ENCODE results near the gene WDR77.

Gene WDR77

DNA sequence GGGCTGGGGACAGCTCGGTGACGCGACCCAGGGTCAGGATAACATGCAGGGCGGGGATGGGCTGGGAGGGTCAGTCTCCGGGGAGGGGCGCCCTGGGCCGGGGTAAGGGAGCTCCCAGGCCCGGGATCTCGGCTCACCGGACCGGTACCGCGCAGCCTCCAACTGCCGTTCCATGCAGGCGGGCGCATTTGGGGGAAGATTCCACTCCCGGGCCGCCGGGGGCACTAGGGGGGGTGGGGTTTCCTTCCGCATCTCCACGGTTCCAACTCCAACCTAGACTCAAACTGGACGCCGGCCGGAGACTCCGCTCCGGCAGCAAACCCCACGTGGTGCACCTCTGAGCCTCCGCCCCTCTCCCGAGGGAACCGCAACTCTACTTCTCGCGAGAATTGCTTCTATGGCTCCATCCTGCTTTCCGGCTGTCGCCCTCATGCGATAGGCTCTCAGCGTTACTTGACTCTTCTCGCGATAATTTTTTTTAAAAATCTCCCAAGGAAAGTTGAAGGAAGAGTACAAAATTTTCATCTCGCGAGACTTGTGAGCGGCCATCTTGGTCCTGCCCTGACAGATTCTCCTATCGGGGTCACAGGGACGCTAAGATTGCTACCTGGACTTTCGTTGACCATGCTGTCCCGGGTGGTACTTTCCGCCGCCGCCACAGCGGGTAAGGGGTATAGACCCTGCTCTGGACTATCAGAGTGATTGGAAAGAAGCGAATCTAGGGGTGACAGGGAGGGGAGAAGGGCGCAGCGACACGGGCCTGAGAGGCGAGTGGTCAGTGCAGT lies at the start of gene WDR77, which contains the start of gene ATP5PB:
WDR77 (minus strand) TSS at position 339 of the 785 bp plus-strand sequence; CDS start at position 252, 87 bp downstream.
ATP5PB (plus strand) TSS at position 547 of the 785 bp plus-strand sequence; CDS start at position 625, 78 bp downstream.
- peak; percentile 86 for DNase-seq (ENCODE audit: insufficient read length, low spot score)
- peak; percentile 99 for FAIRE-seq

DNA sequence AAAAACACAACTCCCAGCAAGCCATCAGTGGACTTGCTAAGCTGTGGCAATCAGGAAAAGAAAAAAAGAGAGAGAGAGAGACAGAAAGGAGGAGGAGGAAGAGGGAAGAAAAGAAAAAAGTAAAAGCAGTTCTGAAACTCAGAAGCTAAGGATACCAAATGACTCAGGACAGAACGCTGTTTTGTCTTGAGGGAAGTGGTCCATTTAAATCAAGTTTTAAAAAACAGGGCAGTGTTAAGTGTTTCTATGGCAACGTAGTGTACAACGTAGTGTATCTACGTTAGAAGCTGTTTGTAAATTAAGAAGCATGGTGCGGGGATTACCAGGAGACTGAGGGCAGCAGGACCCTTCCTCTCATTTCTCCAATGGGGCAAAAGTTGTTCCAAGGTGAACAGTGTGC lies 48.5 kb upstream of the WDR77 start:
- no peak for FAIRE-seq

DNA sequence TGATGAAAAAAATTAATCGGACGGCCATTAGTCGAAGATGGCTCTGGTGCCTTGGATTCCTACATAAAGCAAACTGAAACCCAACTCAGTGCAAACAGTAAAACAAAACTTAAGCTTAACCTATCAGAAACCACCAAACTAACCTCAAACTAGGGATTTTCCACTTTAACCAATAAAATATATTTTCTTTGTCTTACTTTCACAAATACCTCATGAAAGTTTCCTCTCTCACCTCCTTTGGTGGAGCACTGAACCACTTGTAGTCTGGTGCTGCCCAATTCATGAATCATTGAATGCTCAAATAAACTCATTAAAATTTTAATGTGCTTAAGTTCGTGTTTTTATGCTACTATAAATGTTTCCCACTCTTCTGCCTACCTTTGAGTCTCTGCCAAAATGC lies 47.3 kb upstream of the WDR77 start:
- DNase-seq (ENCODE audit: insufficient read length, low spot score) (no peak), FAIRE-seq (no peak)

More for the DNA sequence above, 48.5 kb upstream of the WDR77 start:
- DNase-seq (ENCODE audit: insufficient read length, low spot score) = no peak

DNA sequence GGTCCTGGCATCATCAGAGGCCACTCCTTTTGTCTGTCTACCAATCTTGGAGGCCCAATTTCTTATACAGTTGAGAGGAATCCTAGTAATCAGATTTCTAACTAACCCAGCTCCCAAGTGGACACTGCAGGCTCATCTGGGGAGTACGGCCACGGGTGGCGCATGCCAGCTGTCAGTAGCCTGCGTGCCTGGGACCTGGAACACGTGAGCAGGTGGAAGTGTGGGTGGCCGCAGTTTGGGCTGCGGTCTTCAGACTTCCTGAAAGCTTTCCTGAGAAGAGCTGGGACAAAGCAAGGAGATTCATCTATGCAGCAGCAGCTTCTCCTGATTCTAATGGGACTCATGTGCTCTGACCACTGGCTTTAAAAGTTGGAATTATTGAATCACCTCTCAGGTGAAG lies 42.0 kb upstream of the WDR77 start:
- FAIRE-seq (no peak), DNase-seq (ENCODE audit: insufficient read length, low spot score) (no peak)

DNA sequence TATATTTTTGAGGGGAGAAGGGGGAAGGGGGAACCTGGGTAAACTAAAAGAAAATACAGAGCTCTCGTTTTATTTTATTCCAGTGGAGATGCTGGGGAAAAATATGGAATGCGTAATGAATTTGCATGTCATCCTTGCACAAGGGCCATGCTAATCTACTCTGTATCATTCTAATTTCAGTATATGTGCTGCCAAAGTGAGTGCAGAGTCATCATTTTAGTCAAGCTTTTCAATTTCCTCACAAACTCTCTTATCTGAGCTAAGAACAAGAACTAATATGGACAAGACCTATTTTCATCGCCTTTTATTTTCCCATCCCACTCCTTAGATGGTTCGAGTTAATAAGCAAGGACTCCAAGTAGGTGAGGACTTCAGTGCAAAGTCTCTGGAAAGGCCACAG lies 41.2 kb upstream of the WDR77 start:
- no peak for DNase-seq (ENCODE audit: insufficient read length, low spot score)
- FAIRE-seq = no peak

DNA sequence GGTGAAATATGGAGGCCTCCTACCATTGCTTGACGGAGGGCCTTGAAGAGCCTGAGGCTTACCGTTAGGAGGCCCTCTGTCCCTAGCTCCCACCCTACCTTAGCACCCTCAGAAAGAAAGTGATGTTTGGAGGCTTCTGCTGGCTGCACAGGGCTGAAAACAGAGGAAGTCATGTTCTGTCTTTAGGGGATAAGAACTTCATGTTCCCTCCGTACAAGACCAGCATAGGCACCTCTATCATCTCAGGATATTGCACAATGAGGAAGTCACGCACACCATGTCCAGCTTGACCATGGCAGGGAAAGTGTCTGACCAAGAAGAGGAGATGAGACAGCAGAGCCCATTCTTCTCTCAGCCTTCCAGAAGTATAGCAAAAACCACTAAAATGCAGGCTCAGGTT lies 40.5 kb upstream of the WDR77 start:
- FAIRE-seq = no peak
- DNase-seq (ENCODE audit: insufficient read length, low spot score) = no peak

DNA sequence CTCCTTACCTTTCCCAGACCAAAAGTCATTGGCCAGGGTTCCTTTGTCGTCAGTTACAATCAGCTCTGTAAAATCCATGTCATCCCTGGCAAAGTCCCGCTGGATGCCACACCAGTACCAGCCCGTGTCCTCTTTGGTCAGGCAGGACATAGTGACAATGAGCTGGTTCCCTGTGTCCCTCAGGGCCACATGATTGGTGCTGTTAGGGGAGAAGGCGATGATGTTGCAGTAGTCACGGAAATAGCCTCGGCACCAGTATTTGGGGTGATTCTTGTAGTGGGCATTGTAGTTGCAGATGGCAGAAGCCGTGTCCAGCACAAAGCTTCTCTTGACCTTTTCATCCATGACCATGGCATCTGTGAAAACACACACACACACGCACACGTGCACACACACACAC lies 39.6 kb upstream of the WDR77 start:
- FAIRE-seq (no peak), DNase-seq (ENCODE audit: insufficient read length, low spot score) (no peak)

DNA sequence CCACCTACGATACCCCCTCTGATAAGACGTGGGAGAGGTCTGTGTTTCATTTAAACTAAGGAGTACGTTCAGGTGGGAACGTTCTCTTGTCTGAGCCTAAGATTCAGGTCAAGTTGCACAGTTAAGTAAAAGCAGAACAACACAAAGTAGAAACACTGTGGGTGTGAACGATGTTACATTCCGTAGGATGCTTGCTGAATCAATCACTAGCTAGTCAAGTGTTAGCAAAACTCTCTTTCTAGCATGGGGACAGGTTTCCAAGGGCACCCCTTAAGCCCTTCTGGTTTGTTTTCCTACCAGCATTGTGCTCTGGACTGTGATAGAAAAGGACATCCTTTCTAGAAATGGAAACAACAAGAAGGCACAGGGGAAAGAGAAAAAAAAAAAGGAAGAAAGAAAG lies 38.1 kb upstream of the WDR77 start:
- DNase-seq (ENCODE audit: insufficient read length, low spot score) = no peak
- FAIRE-seq = no peak

DNA sequence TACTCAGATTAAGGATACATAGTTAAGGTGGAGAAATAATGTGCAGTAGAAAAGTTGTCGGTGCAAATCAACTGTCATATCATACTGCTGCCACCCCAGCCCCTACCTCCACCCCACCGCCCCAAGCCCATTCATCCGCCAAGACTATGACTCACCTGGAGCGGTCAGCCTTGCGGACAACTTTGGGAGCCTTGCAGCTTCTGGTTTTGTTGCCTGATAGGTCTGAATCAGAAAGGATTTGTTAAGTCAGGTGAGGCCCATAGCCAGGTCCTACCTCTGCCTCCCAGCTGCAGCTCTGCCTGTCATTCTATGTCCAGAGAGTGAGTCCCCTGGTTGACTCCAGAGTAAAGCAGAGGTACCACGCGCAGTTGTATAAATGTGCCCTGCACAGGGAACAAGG lies 37.4 kb upstream of the WDR77 start:
- FAIRE-seq (no peak), DNase-seq (ENCODE audit: insufficient read length, low spot score) (no peak)

DNA sequence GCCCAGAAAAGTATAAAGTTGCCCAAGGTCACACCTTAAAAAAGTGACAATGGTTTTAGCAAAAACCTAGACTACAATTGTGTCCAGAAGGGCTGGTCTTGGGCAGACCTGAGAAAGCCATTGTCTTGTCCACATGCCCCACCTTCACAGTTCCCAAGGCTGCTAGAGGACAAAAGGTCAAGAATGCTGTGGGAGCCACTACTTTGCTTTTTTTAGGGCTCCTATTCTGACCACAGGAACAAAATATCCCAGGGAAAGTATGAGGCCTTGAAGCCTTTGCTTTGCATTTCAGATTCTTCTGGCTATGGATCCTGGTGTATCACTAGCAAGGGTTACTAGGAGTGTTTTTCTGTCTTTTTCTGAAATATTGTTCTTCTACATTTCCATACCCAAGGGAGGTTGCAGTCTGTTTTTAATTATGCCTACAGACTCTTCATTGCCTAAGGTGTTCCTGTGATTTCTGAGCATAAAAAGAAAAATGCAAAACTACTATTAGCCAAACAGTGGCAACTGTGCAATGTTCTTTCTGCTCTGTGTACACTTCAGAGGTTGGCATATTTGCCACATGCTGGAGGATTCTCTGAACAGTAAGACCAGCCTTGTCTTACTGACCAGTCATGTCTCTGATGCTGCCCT lies 35.5 kb upstream of the WDR77 start:
- DNase-seq (ENCODE audit: insufficient read length, low spot score) (no peak), FAIRE-seq (no peak)

DNA sequence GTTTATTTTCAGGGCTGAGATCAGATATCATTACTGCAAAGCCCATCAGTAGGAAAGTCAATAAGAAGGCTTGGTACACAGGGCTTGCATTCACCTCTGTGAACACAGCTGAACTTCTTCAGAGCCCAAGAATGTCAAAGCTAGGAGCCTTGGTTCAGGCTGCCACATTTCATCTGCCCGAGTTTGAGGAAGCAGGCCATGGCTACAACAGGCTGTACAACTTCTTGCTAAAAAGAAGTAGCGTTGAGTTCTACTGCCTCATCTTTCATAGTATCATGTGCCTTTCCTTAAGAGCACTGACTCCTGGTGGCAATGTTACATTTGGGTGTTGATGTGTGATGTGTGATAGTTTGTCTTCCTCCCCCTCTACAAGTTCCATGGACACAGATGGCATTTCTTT lies 34.8 kb upstream of the WDR77 start:
- DNase-seq (ENCODE audit: insufficient read length, low spot score) (no peak), FAIRE-seq (no peak)

DNA sequence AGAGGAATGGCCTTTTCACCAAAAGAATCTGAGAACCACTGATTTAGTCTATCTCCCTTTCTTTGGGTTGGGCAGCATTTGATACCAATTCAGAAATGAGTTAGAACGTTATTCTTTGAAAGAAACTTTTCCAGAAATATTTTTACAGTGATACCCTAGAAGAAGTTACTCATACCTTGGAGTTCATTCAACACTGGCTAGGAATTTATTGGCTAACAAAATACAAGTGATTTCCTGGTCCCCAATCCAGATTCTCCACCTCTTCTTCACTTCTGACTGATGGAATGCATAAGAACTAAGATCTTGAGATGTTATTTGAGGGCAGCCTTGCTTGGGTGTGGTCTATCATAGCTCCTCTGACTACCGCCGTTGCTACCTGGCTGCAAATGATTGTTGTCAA lies 34.1 kb upstream of the WDR77 start:
- FAIRE-seq (no peak), DNase-seq (ENCODE audit: insufficient read length, low spot score) (no peak)

DNA sequence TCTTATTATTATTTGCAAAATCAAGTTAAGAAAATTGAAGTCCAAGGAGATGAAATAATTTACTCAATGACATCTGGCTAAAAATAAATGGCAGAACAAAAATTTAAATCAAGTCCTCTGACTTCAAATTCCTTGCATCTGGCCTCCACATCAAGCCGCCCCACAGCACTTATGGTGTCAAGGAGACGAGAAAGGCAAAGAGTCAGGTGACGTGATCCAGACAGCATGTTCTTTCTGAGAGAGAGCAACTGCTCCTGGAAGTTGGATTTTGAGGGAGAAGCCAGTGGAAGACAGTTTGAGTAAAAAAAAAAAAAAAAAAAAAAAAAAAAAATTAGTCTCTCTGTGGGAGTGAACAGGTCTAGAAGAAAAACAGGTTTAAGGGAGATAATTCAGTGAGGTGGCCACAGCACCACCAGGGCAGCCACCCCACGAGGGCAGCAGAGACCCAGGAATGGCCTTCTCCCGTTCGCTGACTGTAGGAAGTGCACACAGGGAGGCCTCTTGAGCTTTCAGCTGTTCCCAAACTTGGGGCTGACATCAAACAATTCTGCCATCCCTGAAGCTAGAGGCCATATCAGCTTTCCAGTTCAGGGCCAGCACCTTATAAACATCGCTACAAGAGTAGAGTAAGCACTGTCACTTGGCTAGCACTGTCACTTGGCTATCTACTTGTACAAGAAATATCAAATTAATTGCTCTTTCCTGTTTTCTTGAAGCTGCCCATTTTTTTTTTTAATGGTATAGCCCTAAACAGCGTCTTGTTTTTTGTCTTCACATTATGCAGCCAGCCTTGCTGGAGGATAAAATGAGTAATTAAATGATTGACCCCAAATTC lies 32.5 kb upstream of the WDR77 start:
- FAIRE-seq = peak; percentile 26
- peak; percentile 36 for DNase-seq (ENCODE audit: insufficient read length, low spot score)

DNA sequence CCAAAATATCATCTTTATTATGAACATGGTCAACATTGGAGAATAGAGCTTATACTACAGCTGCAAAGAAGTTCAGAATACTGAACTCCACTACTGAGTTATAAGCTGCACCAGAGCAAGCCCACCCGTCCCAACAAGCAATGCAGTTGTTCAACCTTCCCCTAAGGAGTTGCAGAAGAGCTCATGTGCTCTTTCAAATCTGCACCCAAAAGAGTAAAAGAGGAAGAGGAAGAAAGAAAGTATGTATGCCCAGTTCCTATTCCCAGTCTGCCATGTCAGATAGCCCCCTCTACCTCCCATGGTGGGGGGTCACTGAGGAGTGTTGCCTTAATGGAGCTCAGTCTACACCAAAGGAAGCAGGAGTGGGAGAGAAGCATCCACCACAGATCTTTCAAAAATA lies 31.6 kb upstream of the WDR77 start:
- FAIRE-seq (no peak), DNase-seq (ENCODE audit: insufficient read length, low spot score) (no peak)

DNA sequence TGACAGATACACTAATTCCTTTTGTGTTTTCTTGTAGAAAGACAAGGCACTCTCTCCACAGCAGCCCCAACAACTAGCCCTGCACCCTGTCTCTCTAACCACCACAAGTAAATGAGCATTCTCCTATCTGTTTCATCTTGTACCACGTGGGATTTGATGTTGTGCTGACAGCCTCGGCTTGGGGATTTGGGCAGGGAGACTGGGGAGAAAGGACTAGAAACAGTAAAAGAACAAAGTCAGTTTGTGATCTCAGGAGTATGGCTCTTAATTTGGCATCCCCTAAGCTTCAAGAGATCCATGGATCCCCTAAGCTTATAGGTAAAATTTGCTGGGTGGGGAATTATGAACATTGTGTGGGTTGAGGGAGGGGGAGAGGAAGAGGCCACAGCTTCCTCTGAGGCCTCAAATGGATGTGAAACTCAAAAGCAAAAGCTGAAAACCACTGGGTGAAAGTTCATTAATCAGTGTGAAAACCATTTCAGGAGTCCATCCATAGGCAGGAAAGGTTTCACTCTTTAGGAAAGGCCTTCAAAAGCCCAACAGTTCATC lies 27.8 kb upstream of the WDR77 start:
- DNase-seq (ENCODE audit: insufficient read length, low spot score) (peak; percentile 16), FAIRE-seq (peak; percentile 91)

DNA sequence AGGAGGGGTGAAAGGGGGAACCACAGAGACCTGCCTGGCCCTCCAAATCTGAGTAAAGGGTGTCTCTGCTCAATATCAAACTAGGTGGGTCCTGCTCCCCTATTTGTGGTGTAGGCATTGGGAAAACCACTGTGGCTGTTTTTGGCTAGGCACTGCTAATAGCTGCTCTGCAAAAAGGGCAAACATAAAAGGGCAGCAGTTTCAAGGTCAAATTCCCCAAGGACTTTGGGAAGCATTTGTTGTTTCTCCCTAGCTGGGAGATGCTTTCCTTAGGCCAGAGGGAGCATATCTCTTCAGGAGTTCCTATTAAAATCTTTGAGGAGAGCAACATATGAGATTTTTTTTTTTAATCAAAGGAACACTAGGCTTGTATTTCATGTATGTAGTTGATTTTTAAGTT lies 27.2 kb upstream of the WDR77 start:
- DNase-seq (ENCODE audit: insufficient read length, low spot score) = no peak
- FAIRE-seq = no peak

DNA sequence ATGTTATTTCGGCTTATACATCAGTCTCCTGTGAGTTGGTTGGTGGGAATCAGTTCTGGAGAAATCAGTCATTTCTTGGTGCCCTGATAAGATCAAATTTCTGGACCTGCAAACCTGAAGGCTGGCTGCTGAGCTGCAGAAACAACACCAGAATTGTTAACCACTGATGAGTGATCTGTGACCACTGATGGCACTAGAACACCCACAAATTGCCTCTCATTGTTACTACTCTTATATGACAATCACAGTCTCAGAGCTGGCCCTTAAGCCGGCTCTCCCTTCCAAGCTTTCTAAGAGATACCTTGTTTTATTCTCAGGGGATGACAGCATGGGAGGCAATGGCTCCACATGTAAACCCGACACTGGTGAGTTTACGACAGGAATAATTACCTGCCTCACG lies 26.6 kb upstream of the WDR77 start:
- no peak for FAIRE-seq
- no peak for DNase-seq (ENCODE audit: insufficient read length, low spot score)

DNA sequence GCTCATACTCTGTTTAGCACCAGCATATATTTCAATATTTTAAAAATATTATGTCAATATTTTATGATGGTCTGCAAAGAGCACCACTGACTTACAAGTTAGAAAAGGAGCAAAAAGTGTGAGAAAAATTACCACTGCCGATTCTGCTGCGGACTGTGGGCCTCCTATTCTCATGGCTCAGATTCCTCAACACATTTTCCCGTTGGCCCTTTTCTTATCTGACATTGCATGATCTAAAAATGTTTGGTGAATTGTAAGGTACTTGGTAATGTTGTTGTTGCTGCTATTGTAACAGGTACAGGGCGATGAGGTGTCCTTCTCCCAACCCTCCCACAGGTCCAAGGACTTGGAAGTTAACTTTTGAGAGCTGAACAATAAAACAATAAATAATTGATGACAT lies 25.5 kb upstream of the WDR77 start:
- DNase-seq (ENCODE audit: insufficient read length, low spot score) = no peak
- no peak for FAIRE-seq

DNA sequence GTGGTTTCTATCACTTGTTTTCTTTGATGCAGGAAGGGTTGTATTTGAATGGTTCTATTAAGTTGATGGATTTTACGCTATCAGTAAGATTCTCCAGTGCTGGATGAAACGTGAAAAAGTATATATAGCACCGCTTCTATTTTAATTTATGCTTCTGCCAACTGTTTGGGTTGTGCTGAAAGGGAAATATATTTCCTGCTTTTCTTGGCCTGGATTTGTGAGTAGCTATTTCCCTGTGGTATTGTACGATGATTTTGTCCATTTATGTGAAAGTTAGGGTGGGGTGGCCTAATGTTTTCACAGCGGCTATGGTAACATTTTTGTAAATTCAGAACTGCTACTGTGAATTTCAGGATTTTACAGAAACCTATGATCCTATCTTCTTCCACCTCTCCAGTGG lies 25.1 kb upstream of the WDR77 start:
- no peak for FAIRE-seq
- no peak for DNase-seq (ENCODE audit: insufficient read length, low spot score)

DNA sequence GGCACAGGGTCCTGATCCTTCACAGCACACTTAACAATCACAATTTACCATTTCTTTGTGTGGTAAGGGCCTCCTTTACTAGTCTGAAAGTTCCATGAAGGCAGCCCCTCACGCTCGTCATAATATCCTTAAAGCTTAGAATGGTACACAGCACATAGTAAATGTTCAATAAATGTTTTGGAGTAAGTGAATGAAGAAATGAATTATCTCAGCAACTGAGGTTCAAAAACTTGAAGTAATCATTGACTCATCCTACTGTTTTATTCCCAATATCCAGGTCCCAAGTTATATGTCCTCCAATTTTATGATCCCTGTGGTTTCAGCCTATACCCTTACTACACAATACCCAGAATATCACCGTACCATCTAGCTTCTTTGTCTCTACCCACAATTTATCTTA lies 22.5 kb upstream of the WDR77 start:
- DNase-seq (ENCODE audit: insufficient read length, low spot score) (no peak), FAIRE-seq (no peak)

DNA sequence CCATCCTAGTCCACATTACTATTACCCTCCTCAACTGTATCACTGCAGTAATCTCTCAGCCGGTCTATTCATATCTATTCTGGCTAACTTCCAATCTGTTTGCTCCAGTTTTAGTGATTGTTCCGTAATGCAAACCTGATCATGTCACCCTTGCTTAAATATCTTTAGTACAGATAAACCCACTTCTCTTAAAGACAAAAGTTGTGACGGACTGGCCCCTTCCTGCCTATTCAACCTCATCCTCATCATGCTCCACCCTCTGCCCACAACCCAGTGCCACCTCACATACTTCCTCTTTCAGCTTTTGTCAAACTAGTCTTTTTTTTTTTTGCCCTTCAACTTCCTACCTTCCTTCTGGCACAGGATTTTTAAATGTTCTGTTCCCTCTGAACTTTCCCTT lies 22.0 kb upstream of the WDR77 start:
- no peak for DNase-seq (ENCODE audit: insufficient read length, low spot score)
- FAIRE-seq = peak; percentile 90

Measured in GM19239 (cell line).